ENCODE measurements around the gene ARHGEF28.

The ARHGEF28 gene

GRCh38 chr5:73727470-73727869, 101.5 kb downstream of the ARHGEF28 start:
- Histone ChIP-seq H3K9me3 (no peaks in the 10 kb centered on the region), H3K27ac (no peak overlapping the region), H3K4me1 (ENCODE audit: control insufficient read depth in 1 of 2, insufficient read depth in 1 of 2, low read depth in 1 of 2, low read length in 1 of 2) (no peaks in the 10 kb centered on the region), H3K27me3 (no peaks in the 10 kb centered on the region), H3K4me3 (ENCODE audit: low read depth in 1 of 2, low read length in 1 of 2) (no peak overlapping the region), H3K36me3 (no peaks in the 10 kb centered on the region)
- no peak for TF ChIP-seq CTCF (IDR thresholded peaks at IDR 0.05)

- Histone ChIP-seq H3K9me3 (no peaks in the 10 kb centered on the region), H3K4me1 (ENCODE audit: control insufficient read depth in 1 of 2, insufficient read depth in 1 of 2, low read depth in 1 of 2, low read length in 1 of 2) (no peaks in the 10 kb centered on the region), H3K27me3 (no peaks in the 10 kb centered on the region), H3K27ac (no peak overlapping the region), H3K36me3 (no peaks in the 10 kb centered on the region), H3K4me3 (ENCODE audit: low read depth in 1 of 2, low read length in 1 of 2) (no peak overlapping the region)
- no peak for TF ChIP-seq CTCF (IDR thresholded peaks at IDR 0.05)
Observed at GRCh38 chr5:73728493-73729273, 102.7 kb downstream of the ARHGEF28 start.

GRCh38 chr5:73729329-73729728, 103.3 kb downstream of the ARHGEF28 start:
- no peaks in the 10 kb centered on the region for H3K36me3 ChIP-seq
- no peak overlapping the region for H3K4me3 ChIP-seq (ENCODE audit: low read depth in 1 of 2, low read length in 1 of 2)
- H3K27ac ChIP-seq, result no peak overlapping the region
- no peaks in the 10 kb centered on the region for H3K27me3 ChIP-seq
- no peaks in the 10 kb centered on the region for H3K9me3 ChIP-seq
- no peaks in the 10 kb centered on the region for H3K4me1 ChIP-seq (ENCODE audit: control insufficient read depth in 1 of 2, insufficient read depth in 1 of 2, low read depth in 1 of 2, low read length in 1 of 2)
- no peak for TF ChIP-seq CTCF (IDR thresholded peaks at IDR 0.05)

GRCh38 chr5:73732045-73732444, 106.0 kb downstream of the ARHGEF28 start:
- Histone ChIP-seq H3K4me3 (ENCODE audit: low read depth in 1 of 2, low read length in 1 of 2) (no peak overlapping the region), H3K4me1 (ENCODE audit: control insufficient read depth in 1 of 2, insufficient read depth in 1 of 2, low read depth in 1 of 2, low read length in 1 of 2) (no peaks in the 10 kb centered on the region), H3K27me3 (no peaks in the 10 kb centered on the region), H3K36me3 (no peaks in the 10 kb centered on the region), H3K9me3 (no peaks in the 10 kb centered on the region), H3K27ac (no peak overlapping the region)
- no peak for TF ChIP-seq CTCF (IDR thresholded peaks at IDR 0.05)

- no peak for TF ChIP-seq CTCF (IDR thresholded peaks at IDR 0.05)
- no peaks in the 10 kb centered on the region for H3K27me3 ChIP-seq
- no peaks in the 10 kb centered on the region for H3K9me3 ChIP-seq
- no peaks in the 10 kb centered on the region for H3K4me1 ChIP-seq (ENCODE audit: control insufficient read depth in 1 of 2, insufficient read depth in 1 of 2, low read depth in 1 of 2, low read length in 1 of 2)
- no peak overlapping the region for H3K4me3 ChIP-seq (ENCODE audit: low read depth in 1 of 2, low read length in 1 of 2)
- H3K27ac ChIP-seq, result no peak overlapping the region
- no peaks in the 10 kb centered on the region for H3K36me3 ChIP-seq
Observed at GRCh38 chr5:73733219-73733618, 107.2 kb downstream of the ARHGEF28 start.
